Brain pericyte (primary cell): ENCODE measurements around the gene PGAP2.

Source experiments
- DNase-seq: peaks from one replicate; pipeline ENCODE4 v3.0.0-alpha.2; 2012; ENCODE audit warnings: low read depth, low spot score

Gene PGAP2

DNA sequence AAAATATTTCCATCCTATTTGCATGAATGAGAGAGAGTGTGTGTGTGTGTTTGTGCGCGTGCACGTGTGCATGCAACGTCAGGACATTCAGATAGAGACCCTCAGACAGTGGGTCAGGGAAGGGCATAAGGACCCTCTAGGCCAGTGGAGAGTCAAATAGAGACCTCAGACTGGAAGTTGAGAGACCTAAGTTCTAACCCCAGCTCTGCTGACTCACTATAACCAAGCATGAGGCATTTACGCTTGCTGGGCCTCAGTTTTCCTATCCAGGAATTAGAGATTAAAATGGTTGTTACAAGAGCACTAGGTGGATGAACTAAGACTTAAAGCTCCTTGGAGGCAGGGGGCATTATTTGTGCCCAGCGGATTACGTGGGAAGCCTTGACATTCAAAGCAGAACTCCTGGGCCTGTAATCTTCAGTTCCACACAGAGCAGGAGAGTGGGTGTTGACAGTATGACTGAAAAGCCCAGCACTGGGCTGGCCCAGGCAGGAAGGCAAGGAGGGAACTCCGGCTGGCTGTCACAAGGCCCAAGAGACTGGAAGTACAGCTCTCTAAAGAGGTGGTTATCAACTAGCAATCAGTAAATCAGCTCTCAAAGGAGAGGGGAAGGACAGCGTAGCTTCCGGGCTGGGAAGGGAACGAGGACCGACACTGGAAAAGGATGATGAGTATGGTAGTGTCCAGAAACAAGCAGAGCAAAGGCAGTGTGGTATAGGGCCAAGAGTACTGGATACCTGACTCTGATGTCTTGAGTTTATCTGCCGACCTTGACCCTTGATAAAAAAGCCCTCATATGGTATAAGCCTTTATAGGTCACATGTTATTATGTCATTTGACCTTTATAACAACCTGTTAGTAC lies 23.2 kb downstream of the PGAP2 start:
- no peak for DNase-seq

DNA sequence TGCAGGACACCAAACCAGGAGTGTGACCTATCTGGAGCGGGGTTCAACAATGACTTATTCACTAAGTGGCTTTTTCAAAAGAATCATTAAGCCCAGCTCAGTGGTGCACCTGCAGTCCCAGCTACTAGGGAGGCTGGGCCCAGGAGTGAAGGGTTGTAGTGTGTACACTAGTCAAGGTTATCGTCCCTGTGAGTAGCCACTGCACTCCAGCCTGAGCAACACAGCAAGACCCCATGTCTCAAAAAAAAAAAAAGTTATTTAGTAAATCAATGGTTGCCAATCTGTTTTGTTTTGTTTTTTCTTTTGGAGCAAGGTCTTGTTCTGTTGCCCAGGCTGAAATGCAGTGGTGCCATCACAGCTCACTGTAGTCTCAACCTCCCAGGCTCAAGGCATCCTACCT lies 24.5 kb downstream of the PGAP2 start:
- no peak for DNase-seq

DNA sequence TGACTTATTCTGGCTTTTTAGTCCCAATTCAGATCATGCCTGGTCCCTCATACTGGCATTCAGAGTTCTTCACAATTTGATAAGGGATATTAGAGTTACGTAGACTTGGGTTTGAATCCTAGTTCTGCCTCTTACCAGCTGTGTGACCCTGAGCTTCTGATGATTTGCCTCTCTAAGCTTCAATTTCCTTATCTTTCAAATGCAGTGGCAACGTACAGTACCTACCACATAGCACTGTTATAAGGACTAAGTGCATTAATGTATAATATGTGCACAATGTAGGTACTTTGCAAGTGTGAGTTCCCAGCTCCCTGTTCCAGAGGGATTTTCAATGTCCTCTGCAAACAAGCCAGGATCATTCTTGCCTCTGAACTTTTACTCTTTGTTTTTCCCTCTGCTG lies 25.1 kb downstream of the PGAP2 start:
- DNase-seq: no peak

DNA sequence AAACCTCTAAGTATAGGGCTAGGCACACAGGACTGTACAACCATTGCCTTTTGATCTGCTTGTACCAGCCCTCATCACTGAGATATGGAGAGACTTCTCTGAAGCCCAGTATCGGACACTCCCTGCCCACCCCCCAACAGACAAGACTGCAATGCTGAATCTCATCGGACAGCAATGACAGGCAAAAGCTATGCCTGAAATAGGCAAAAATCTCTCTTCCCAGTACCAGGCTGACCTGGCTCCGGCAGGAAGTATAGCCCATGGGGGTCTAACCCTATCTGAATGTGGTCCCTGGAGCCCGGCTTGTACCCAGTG lies 25.9 kb downstream of the PGAP2 start:
- no peak for DNase-seq

DNA sequence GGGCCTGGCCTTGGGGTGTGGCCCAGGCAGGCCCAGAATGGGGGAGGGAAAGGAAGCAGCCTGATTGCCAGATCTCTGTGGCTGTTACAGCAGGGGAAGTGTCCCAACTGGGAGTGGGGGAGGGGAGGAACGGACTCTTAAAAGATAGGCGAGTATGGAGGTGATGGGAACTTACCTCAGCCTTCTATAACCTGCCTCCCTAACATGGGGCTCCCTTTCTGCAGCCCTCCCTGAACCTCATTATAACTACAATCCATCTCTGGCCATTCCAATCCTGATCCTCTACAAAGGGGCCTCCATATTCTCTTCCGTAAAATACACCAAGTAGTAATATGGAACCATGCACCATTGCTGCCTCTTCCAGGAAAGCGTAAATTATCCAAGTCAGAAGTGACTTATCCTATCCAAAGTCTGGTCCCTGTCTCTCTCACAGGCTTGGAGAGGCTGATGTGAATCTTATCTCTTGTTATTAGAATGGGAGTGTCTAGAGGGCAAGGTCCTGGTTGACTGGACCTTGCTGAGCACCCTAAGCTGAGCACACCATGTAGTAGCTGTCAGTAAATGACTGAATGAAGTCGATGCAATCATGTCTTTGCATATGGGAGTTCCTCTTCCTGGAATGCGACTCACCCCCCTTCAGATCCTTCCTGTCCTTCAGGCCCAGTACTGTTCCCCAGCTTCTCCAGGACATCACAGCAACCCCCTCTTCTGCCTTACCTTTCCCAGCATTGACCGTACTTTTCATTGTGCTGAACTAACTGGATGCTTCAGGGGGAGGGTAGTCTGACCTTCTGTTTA lies 26.5 kb downstream of the PGAP2 start:
- no peak for DNase-seq

DNA sequence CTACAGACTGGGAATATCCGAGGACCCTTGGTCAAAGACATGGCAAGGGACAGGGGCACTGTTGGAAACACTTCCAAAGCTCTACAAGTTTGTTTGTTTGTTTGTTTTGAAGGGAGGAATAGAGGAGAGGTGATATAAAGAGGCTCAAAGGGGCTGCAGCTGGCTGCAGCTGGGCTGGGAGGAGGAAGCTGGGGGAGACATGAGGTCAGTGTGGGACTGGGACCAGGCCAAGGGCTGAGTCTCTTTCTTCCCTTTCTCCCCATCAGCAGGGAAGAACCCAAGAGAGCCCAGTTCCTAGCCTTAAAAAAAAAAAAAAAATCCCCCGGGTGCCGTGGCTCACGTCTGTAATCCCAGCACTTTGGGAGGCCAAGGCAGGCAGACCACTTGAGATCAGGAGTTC lies 27.4 kb downstream of the PGAP2 start:
- DNase-seq: no peak

DNA sequence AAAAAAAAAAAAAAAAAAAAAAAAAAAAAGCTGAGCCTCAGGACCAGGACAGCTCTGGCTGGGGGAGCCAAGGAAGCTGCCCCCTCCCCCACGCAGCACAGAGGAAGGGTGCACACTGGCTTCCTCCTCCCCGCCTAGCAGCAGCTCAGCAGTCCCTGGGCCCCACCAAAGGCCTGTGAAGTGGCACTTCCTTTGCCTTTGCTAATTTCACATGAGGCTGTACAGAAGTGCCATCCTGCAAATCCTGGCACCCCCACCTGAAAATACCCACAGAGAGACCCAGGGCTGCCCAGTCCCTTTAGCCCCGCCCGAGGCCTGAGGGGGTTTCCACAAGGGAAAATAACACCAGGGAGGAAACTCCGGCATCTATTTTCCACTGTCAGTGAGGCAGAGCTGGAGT lies 28.5 kb downstream of the PGAP2 start:
- no peak for DNase-seq

DNA sequence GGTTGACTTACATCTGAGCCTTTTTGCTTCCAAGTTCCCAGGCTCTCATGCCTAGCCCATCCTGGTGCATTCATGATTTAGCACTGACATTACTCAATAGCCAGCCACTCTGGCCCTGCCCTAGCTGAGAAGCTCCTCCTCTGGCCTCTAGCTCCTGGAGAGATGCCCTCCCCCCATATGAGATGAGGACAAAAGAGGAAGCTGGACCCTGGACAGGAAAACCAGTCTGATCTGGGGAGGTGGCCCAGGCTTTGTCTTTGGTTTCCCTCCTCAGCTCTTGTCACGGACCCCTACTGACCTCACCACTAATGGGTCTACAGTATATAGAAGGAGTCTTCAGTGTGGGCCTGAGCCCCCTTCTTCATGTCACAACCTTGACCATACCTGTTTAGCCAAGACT lies 29.4 kb downstream of the PGAP2 start:
- DNase-seq: no peak

DNA sequence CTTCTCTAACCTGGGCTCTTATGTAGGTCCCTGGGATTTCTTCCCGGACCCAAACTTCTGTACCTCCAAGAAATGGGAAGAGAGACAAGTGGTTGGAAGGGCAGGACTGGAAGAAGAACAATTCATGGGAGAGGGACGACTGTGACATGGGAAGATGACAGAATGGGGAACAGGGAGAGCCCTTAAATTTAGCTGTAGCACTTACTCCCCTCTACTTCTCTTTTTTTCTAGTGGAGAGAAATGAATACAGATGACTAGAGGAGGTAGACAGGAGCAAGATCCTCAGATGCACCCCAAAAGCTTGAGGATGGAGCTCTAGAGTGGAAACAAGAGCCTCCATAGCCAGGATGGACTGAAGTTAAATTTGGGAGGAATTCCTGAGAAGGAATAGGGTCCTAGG lies 30.1 kb downstream of the PGAP2 start:
- DNase-seq: no peak

DNA sequence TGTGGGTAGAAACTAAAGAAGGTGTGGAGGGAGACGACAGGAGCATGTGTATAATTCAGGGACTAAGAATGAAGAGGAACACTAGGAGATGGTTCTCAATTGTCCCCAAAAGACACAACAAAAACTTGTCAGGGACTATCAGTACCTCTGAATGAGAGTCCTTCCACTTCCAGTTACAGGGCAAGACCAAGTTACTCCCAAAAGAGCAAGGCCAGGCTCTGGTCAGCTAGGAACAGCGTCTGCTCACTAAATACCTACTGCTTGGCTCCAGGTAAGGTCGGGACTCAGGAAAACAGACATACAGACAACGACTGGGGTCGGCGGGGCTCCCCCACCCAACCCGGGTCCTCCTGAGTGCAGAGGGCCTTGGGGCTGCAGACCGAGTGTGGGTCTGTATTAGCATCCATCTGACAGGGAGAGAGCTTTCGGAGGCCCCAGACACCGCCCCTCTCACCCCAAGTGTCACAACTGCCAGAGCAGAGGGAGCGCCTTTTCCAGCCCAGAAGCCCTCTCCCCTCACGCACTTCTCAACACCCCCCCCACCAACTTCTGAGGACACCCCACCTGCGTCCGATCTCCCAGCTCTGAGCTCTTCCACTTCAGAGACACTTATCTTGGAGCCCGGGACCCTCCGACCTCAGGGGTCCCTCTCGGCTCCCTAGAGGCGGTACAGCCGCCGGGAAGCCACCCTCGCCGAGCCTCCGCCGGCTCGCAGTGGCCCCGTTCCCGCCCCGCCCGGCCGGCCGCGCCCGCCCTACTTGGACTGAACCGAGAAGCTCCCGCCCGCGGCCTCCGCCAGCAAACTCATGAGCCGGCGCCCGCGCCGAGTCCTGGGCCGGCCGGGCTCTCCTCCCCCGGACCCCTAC lies 31.9 kb downstream of the PGAP2 start:
- DNase-seq: no peak

DNA sequence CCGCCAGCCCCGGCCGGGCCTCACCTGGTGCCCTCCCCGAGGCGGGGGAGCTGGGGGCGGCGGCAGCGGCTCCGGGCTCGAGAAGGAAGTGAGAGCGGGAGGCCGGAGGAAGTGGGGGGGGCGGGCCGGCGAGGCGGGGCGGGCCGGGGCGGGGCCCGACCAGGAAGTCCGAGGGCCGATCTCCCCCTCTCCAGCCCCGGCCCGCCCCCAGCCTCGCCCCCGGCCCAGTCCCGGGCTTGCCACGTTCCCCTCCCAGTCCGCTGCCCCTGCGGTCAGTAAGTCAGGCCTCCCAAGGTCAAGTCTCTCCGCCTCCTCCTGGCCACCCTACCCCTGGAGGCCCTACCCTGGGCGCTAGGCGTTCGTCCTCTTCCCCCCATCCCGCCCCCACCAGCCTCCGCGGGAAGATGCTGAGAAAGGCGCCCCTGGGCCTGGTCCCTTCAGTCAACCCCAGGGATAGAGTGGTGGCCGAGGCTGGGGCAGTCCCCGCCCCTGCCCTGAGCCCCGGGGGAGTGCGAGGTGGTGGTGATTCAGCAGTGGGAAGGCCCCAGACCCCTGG lies 32.6 kb downstream of the PGAP2 start, which contains the start of gene RHOG:
RHOG (minus strand) TSS at position 90 of the 556 bp plus-strand sequence. CDS start 12,821 bp downstream, outside the sequence.
- no peak for DNase-seq

DNA sequence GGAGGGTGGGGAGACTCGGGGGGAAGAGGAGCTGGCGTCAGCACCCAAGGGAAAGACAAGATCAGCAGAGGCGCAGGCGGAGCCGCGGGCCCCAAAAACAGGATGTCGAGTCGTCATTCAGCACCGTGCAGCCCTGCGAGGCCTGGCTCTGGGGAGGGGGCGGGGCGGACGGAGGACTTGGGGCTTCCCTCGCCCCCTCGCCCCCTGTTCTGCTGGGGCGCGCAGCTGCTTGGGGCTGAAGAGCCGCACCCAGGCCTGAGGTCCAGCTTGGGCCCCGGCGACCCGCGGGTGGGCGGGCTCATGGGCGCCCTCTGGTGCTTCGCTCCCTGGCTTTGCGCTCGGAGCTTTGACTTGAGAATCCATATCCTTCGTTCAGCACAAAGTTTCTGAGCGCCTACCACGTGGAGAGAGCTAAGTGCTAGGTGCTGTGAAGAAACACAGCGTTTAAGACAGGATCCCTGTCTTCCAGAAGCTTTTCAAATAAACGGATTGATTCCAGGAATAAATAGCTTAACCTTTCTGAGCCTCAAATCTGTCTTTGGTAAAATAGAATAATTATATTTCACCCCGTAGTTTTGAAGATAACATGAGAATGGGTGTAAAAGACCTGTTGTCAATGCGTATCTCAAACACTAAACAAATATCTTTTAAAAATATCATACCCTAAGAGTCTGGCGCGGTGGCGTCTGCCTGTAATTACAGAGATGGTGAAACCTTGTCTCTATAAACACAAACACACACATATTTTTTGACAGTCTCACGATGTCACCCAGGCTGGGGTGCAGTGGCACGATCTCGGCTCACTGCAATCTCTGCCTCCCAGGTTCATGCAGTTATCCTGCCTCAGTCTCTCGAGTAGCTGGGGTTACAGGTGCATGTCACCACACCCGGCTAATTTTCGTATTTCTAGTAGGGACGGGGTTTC lies 33.3 kb downstream of the PGAP2 start:
- DNase-seq: peak; percentile 65

DNA sequence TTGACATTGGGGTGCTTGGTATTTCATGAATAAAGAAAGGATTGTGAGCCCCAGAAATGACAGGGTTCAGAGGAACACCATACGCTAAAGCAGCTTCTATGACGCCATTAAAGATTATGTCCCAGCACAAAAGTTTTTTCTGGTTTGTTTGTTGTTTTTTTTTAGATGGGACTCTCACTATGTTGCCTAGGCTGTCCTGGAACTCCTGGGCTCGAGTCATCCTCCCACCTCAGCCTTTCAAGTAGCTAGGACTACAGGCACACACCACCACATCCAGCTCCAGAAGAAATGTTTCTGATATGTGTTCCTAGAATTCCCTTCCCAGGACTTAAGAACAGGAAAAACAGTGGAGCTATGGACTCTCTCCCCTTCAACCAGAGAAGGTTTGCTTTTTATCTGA lies 35.0 kb downstream of the PGAP2 start:
- DNase-seq: no peak

DNA sequence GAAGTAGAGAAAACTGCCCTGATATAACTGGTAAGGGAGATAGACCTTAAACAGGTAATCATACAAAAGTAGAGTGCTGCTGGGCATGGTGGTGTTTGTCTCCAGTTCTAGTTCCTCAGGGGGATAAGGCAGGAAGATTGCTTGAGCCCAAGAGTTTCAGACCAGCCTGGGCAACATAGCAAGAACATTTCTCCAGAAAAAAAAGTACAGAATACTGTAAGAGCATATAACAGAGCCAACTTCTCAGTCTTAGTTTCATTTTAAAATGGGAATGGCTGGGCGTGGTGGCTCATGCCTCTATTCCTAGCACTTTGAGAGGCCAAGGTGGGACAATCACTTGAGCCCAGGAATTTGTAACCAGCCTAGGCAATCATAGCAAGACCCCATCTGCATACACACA lies 36.9 kb downstream of the PGAP2 start:
- no peak for DNase-seq

DNA sequence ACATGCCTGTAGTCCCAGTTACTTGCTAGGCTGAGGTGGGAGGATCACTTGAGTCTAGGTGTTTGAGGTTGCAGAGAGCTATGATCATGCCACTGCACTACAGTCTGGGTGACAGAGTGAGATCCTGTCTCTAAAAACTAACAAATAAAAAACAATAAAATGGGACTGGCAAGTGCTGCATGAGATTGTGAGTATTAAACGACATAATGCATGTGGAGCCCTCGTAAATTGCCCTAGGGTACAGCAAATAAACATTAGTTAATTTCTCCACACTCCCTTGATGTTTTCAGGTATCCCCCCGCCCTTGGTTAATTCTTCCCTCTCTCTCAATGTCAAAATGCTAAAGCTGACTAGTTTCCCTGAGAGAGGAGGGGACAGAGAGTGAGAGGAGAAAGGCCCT lies 37.3 kb downstream of the PGAP2 start:
- no peak for DNase-seq

DNA sequence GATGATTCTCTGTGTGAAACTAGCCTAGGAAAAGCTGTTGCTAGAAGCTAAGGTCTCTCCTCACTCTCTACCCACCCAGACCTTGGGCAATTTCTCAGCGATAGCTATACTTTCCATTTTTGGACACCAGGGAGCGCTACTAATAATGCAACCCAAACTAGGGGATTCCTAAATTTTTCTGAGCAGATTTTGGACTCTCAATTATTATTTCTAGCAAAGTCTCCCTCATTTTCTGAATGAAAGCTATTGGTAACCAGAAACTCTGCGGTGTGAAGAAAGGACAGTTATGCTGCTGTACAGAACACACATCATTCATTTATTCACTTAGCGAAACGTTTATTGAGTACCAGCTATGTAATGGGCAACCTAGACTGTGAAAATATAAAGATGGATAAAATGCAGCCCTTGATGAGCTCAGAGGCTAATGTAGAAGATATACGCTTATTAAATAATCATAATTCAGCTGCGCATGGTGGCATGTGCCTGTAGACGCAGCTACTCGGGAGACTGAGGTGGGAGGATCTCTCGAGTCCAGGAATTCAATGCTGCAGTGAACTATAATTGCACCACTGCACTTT lies 41.0 kb downstream of the PGAP2 start:
- no peak for DNase-seq

DNA sequence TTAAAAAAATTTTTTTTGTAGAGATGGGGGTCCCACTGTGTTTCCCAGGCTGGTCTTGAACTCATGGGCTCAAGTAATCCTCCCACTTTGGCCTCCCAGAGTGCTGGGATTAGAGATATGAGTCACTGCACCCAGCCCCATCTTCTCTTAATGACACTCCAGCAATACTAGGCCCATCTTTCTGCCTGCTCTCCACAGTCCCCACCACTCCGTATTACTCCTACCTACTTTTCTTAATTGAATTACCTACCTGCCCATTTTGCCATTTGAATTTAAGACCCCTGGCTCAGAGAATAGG lies 45.1 kb downstream of the PGAP2 start:
- DNase-seq: no peak

DNA sequence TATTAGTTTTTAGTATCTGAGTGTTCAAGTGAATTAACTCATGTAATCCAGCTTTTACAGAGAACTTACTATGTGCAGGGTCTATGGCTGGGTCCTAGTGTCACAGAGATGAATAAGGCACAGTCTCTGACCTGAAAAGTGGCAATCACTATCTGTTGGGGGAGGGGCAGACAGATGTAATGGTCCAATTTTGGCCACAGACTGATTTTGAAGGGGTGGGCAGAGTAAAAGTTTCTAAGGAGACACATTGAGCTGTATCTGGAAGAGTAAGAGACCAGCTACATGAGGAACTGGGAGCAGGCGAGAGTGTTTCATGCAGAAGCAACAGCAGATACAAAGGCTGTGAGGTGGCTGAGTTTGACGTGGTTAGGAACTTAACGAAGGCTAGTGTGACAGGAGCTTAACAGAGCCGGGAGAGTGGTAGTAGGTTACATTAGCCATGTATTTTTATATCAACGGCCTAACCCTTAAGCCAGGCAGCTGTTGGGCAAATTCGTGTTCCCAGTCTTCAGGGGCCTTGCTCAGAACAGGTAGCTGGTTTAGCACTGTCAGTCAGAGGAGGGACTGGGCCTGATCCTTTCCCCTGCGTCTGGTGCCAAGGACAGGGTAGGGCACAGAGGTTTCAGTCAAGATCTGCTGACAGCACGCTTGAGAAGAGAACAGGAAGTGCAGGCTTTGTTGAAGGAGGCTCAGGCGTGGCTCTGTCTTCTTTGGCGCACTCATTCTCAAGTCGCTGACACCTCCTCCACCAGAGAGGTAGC lies 45.7 kb downstream of the PGAP2 start:
- no peak for DNase-seq

DNA sequence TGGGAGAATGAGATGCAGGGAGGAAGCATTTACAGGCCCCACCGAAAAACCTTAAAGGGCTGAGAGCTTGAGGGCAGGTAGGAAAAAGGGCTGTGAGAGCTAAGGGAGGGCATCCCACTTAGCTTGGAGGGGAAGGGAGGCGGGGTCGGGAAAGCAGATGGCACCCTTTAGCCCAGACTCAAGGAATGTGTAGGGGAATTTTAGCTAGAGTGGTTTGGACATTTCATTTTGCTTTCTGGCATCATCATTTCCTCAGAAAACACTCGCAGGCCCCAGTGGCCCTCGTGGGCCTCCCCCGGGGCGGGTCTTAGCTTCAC lies 46.3 kb downstream of the PGAP2 start:
- DNase-seq: no peak
